SH-SY5Y (cell line): ENCODE measurements around the gene C9orf78.

Experiments used
- GATA2 ChIP-seq: IDR thresholded peaks from 2 replicates; pipeline ENCODE4 v1.6.1; 2011; ENCODE audit warnings: mild to moderate bottlenecking, low read depth, low read length
- GATA3 ChIP-seq: IDR thresholded peaks from 2 replicates; pipeline ENCODE4 v1.6.1; 2011; ENCODE audit warnings: low read depth, mild to moderate bottlenecking, low read length, moderate library complexity

DNA sequence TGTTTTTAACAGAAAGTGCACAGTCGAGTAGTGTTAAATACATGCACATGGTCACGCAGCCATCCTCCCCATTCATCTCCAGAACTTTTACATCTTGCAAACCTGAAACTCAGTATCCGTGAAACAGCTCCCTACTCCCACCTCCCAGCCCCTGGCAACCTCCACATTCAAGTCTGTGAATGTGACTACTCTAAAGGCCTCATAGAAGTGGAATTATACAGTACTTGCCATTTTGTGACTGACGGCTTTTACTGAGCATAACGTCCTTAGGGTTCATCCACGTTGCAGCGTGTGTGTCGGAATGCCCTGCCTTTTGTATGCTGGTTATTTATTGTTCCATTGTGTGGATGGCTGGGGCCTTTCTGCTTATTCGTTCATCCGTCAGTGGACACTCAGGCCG lies 36.0 kb upstream of the C9orf78 start:
- TF ChIP-seq GATA3, result no peak
- TF ChIP-seq GATA2, result no peak
